ENCODE data around the gene CLK3. TPM values are rescaled to one million over a fixed set of nuclear protein-coding genes. Genes with fewer than 3 reads are reported as not detected.
A peak's percentile ranks its signal among the peaks of the same experiment; 100 is the strongest.

Gene CLK3
- total and polyA plus RNA-seq, 2 of the 8 experiments (the other 6 are each of a cell fraction or from before 2014, with no cell fraction given): 43.5 to 67.3 TPM

DNA sequence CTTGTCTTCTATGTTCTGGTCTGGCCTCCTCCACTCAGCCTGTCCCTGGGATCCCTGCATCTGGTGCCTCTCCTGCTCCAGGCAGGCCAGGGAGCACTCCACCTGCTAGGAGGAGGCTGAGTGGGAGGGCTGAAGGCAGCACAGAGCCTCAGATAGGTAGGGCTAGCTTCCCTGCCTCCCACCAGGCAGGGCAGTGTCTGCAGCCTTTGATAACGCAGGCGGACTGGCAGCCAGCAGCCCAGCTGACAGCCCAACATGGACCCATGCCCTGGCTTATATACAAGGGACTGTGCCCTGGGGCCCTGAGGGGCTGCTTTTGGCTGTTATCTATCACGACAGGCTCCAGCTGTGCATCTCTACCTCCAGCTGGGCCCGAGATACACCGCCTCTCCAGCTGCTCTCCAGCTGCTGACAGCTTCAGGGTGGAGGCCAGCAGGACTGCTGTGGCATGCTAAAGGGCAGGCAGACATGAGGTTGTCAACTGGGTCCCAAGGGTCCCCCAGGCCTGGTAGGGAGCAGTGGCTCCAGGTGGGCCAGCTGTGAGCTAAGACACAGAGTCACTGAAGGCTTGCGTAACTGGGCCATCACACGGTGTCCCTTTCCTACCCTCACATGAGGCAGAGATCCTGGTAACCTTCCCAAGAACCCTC lies 5.2 kb upstream of the CLK3 start:
- no peak for FAIRE-seq
- Histone ChIP-seq H3K79me2 (ENCODE audit: control insufficient read depth in 1 of 2, insufficient read depth in 2 of 2, low read length in 2 of 2) (no peaks in the 10 kb centered on the region), H3K4me2 (ENCODE audit: insufficient read depth in 1 of 2, low read depth in 2 of 2, low read length in 2 of 2) (no peak overlapping the region), H3K18ac (ENCODE audit: extremely low read depth, low read length) (no peak overlapping the region; the same call in 1 of the 2 replicates), H4K5ac (ENCODE audit: insufficient read length, low read depth, low read length) (no peak overlapping the region), H3K4me1 (replicated peaks in 1 of 4; ENCODE audit: control insufficient read depth in 3 of 4, insufficient read depth in 4 of 4, low read length in 3 of 4) (no peaks in the 10 kb centered on the region; a peak in 2 of 7 replicates), H3K23me2 (ENCODE audit: low read depth, low read length) (peaks cover 9% of the 10 kb centered on the region; the same call in 1 of the 2 replicates), H3K27ac (ENCODE audit: low read depth, low read length) (no peak overlapping the region), H3K79me1 (ENCODE audit: low read depth, low read length) (no peaks in the 10 kb centered on the region), H4K20me1 (replicated peaks in 1 of 2; ENCODE audit: control insufficient read depth in 1 of 2, insufficient read depth in 2 of 2, low read length in 2 of 2) (no peaks in the 10 kb centered on the region), H3K9ac (replicated peaks in 1 of 4; ENCODE audit: extremely low read depth in 1 of 4, low read depth in 3 of 4, low read length in 3 of 4) (0 out of 7 replicates have a peak overlapping the region, but pooled peaks of 1 of the 4 experiments have one; percentile 2), H2BK15ac (ENCODE audit: low read length) (no peak overlapping the region; the same call in 1 of the 2 replicates), H3K36me3 (ENCODE audit: control insufficient read depth in 2 of 4, insufficient read depth in 4 of 4, low read length in 3 of 4) (no peaks in the 10 kb centered on the region), H2BK120ac (replicated peaks; ENCODE audit: low read depth, low read length) (no peak overlapping the region), H4K91ac (replicated peaks; ENCODE audit: insufficient read length, low read length) (no peak overlapping the region), H2AK5ac (ENCODE audit: low read depth, low read length) (peak overlapping the region; percentile 28; the same call in 1 of the 2 replicates), H3K4ac (replicated peaks; ENCODE audit: insufficient read length, low read depth, low read length) (no peak overlapping the region), H4K8ac (ENCODE audit: extremely low read depth, insufficient read depth, low read length) (no peak overlapping the region; the same call in 1 of the 2 replicates), H3K56ac (replicated peaks; ENCODE audit: insufficient read length, low read depth, low read length) (no peak overlapping the region), H2BK12ac (ENCODE audit: low read depth, low read length) (no peak overlapping the region), H2AFZ (ENCODE audit: low read length) (no peak overlapping the region), H3K4me3 (ENCODE audit: extremely low read depth in 1 of 4, insufficient read depth in 2 of 4, low read depth in 3 of 4, low read length in 4 of 4) (no peak overlapping the region), H3K14ac (ENCODE audit: insufficient read length) (no peak overlapping the region), H2BK20ac (ENCODE audit: low read length) (no peak overlapping the region), H2BK5ac (ENCODE audit: low read depth, low read length) (no peak overlapping the region), H3K23ac (ENCODE audit: insufficient read length) (no peak overlapping the region), H3K9me3 (ENCODE audit: insufficient read depth in 2 of 2, low read depth in 1 of 2, low read length in 1 of 2) (no peaks in the 10 kb centered on the region), H3K27me3 (replicated peaks in 1 of 4; ENCODE audit: control insufficient read depth in 3 of 4, extremely low read depth in 1 of 4, insufficient read depth in 3 of 4, low read length in 3 of 4) (peaks cover 0 to 18% (median 11%) of the 10 kb centered on the region in 4 experiments; a peak in 5 of 7 replicates)
- WGBS, 2 experiments (ENCODE audit: extremely low coverage in 1 of 2, insufficient coverage in 1 of 2, insufficient read length in 1 of 2, insufficient replicate concordance in 2 of 2, low coverage in 1 of 2, low lambda C conversion rate in 2 of 2, missing lambda C conversion rate in 1 of 2): 89% methylated on average over 7 of the region's 7 CpGs; no CpG with 5 or more reads in 1 of the 2 experiments
- no peak for TF ChIP-seq TAF1 (IDR thresholded peaks at IDR 0.05; ENCODE audit: low read depth, low read length)
- no peak for TF ChIP-seq CTBP2 (IDR thresholded peaks at IDR 0.05; ENCODE audit: borderline replicate concordance, insufficient read depth, insufficient read length, low read length)
- no peak for TF ChIP-seq SIRT6 (IDR thresholded peaks at IDR 0.05; ENCODE audit: low read length)
- ChIA-PET POLR2A (ENCODE audit: partially characterized antibody) (interaction anchor here (0.6 to 10.0 kb wide), 5 partner anchors 9 to 110 kb away, joined by 3 to 122 read pairs (median 6); no protein-coding TSS in a partner anchor), CTCF (ENCODE audit: partially characterized antibody) (interaction anchor here (1.2 to 37.5 kb wide), 5 partner anchors 9 to 236 kb away, joined by 4 to 1439 read pairs (median 7); partner anchors contain the start of genes CSK and CYP1A2)
- DNase-seq (ENCODE audit: low read depth in 1 of 2, low spot score in 2 of 2): no peak

All from H1 (cell line).